Activated T-helper 17 cell treated with anti-CD3 and anti-CD28 coated beads, Interleukin-2, amount 50 U/mL, for 72 hours (primary cell): Measurements from ENCODE around the gene RFFL. TPM values are rescaled to one million over a fixed set of nuclear protein-coding genes. Genes with fewer than 3 reads are reported as not detected.

ENCODE experiments used
- ATAC-seq: fragments of 150-1000 bp; cut with Tn5 transposase; replicated peaks from 2 replicates; pipeline ENCODE4 v1.10.0; 2021; ENCODE audit warnings: mild to moderate bottlenecking, moderate library complexity
- H3K27ac Mint-ChIP-seq: one replicate; pipeline ENCODE4 v1.8.0; 2022; ENCODE audit warnings: mixed read lengths
- H3K27me3 Mint-ChIP-seq: one replicate; pipeline ENCODE4 v1.8.0; 2022; ENCODE audit warnings: mixed read lengths
- H3K36me3 Mint-ChIP-seq: one replicate; pipeline ENCODE4 v1.8.0; 2022; ENCODE audit warnings: low read depth, mild to moderate bottlenecking, mixed read lengths
- H3K4me1 Mint-ChIP-seq: one replicate; pipeline ENCODE4 v1.8.0; 2022; ENCODE audit warnings: mixed read lengths
- H3K4me3 Mint-ChIP-seq: one replicate; pipeline ENCODE4 v1.8.0; 2022; ENCODE audit warnings: mild to moderate bottlenecking, mixed read lengths
- H3K9me3 Mint-ChIP-seq: one replicate; pipeline ENCODE4 v1.8.0; 2022; ENCODE audit warnings: mixed read lengths
- total RNA-seq, 2 donors: library from RNA; stranded (reverse); gene quantifications; one replicate each; pipeline ENCODE4 v1.2.3, GENCODE V29; 2022

RFFL gene
- total RNA-seq, 2 donors from 2014 or later = 32.9 to 51.1 TPM

GRCh38 chr17:35087731-35088355, 24.3 kb upstream of the RFFL start:
- H3K36me3 Mint-ChIP-seq = peaks cover 33% of the 10 kb centered on the region
- H3K4me3 Mint-ChIP-seq = peak overlapping the region; percentile 98
- ATAC-seq = peak; percentile 5
- H3K9me3 Mint-ChIP-seq = no peaks in the 10 kb centered on the region
- no peaks in the 10 kb centered on the region for H3K27me3 Mint-ChIP-seq
- H3K4me1 Mint-ChIP-seq = peaks cover 25% of the 10 kb centered on the region
- H3K27ac Mint-ChIP-seq = peak overlapping the region; percentile 96

- Mint-ChIP-seq H3K27ac (peak overlapping the region; percentile 96), H3K27me3 (no peaks in the 10 kb centered on the region), H3K4me1 (peaks cover 32% of the 10 kb centered on the region), H3K36me3 (peaks cover 33% of the 10 kb centered on the region), H3K9me3 (no peaks in the 10 kb centered on the region), H3K4me3 (peak overlapping the region; percentile 98)
- no peak for ATAC-seq
Observed at GRCh38 chr17:35086931-35087573, 23.5 kb upstream of the RFFL start.

GRCh38 chr17:35086164-35086563, 22.7 kb upstream of the RFFL start:
- Mint-ChIP-seq H3K4me1 (peaks cover 37% of the 10 kb centered on the region), H3K27ac (peak overlapping the region; percentile 96), H3K36me3 (peaks cover 33% of the 10 kb centered on the region), H3K4me3 (peak overlapping the region; percentile 98), H3K27me3 (no peaks in the 10 kb centered on the region), H3K9me3 (no peaks in the 10 kb centered on the region)
- no peak for ATAC-seq

GRCh38 chr17:35084987-35085386, 21.5 kb upstream of the RFFL start:
- no peaks in the 10 kb centered on the region for H3K27me3 Mint-ChIP-seq
- H3K4me1 Mint-ChIP-seq = peaks cover 49% of the 10 kb centered on the region
- peak; percentile 19 for ATAC-seq
- no peaks in the 10 kb centered on the region for H3K9me3 Mint-ChIP-seq
- peaks cover 42% of the 10 kb centered on the region for H3K36me3 Mint-ChIP-seq
- peak overlapping the region; percentile 98 for H3K4me3 Mint-ChIP-seq
- peak overlapping the region; percentile 80 for H3K27ac Mint-ChIP-seq

- Mint-ChIP-seq H3K4me3 (peak overlapping the region; percentile 98), H3K27ac (peak overlapping the region; percentile 73), H3K36me3 (peaks cover 44% of the 10 kb centered on the region), H3K27me3 (no peaks in the 10 kb centered on the region), H3K4me1 (peaks cover 56% of the 10 kb centered on the region), H3K9me3 (no peaks in the 10 kb centered on the region)
- no peak for ATAC-seq
Observed at GRCh38 chr17:35083071-35083470, 19.6 kb upstream of the RFFL start.

GRCh38 chr17:35082073-35082657, 18.7 kb upstream of the RFFL start:
- H3K27me3 Mint-ChIP-seq = no peaks in the 10 kb centered on the region
- peaks cover 56% of the 10 kb centered on the region for H3K4me1 Mint-ChIP-seq
- peaks cover 37% of the 10 kb centered on the region for H3K36me3 Mint-ChIP-seq
- ATAC-seq = peak; percentile 63
- no peaks in the 10 kb centered on the region for H3K9me3 Mint-ChIP-seq
- peak overlapping the region; percentile 73 for H3K27ac Mint-ChIP-seq
- H3K4me3 Mint-ChIP-seq = peak overlapping the region; percentile 98

- Mint-ChIP-seq H3K9me3 (no peaks in the 10 kb centered on the region), H3K27ac (peak overlapping the region; percentile 84), H3K27me3 (no peaks in the 10 kb centered on the region), H3K4me3 (peak overlapping the region; percentile 98), H3K4me1 (peaks cover 52% of the 10 kb centered on the region), H3K36me3 (peaks cover 33% of the 10 kb centered on the region)
- no peak for ATAC-seq
Observed at GRCh38 chr17:35081638-35082037, 18.1 kb upstream of the RFFL start.

- H3K36me3 Mint-ChIP-seq = peaks cover 25% of the 10 kb centered on the region
- H3K4me1 Mint-ChIP-seq = peaks cover 44% of the 10 kb centered on the region
- ATAC-seq = peak; percentile 61
- no peaks in the 10 kb centered on the region for H3K27me3 Mint-ChIP-seq
- peak overlapping the region; percentile 98 for H3K4me3 Mint-ChIP-seq
- peak overlapping the region; percentile 84 for H3K27ac Mint-ChIP-seq
- H3K9me3 Mint-ChIP-seq = no peaks in the 10 kb centered on the region
Observed at GRCh38 chr17:35080536-35080935, 17.0 kb upstream of the RFFL start.

- Mint-ChIP-seq H3K4me3 (peak overlapping the region; percentile 98), H3K27ac (peak overlapping the region; percentile 84), H3K36me3 (peaks cover 20% of the 10 kb centered on the region)
Observed at GRCh38 chr17:35079547-35080423, 16.3 kb upstream of the RFFL start.

GRCh38 chr17:35076874-35077273, 13.4 kb upstream of the RFFL start:
- Mint-ChIP-seq H3K27ac (no peak overlapping the region), H3K27me3 (no peaks in the 10 kb centered on the region), H3K9me3 (no peaks in the 10 kb centered on the region), H3K4me1 (peaks cover 47% of the 10 kb centered on the region), H3K36me3 (peaks cover 35% of the 10 kb centered on the region), H3K4me3 (no peak overlapping the region)
- ATAC-seq = no peak

More at GRCh38 chr17:35079547-35080423, 16.3 kb upstream of the RFFL start:
- no peaks in the 10 kb centered on the region for H3K9me3 Mint-ChIP-seq
- peaks cover 42% of the 10 kb centered on the region for H3K4me1 Mint-ChIP-seq
- no peak for ATAC-seq
- no peaks in the 10 kb centered on the region for H3K27me3 Mint-ChIP-seq

GRCh38 chr17:35074711-35075707, 11.5 kb upstream of the RFFL start:
- Mint-ChIP-seq H3K27ac (peak overlapping the region; percentile 86), H3K27me3 (no peaks in the 10 kb centered on the region), H3K4me1 (peaks cover 33% of the 10 kb centered on the region), H3K36me3 (peaks cover 37% of the 10 kb centered on the region), H3K9me3 (no peaks in the 10 kb centered on the region), H3K4me3 (peak overlapping the region; percentile 75)
- no peak for ATAC-seq

GRCh38 chr17:35073991-35074627, 10.6 kb upstream of the RFFL start:
- ATAC-seq = peak; percentile 71
- H3K4me1 Mint-ChIP-seq = peaks cover 32% of the 10 kb centered on the region
- H3K36me3 Mint-ChIP-seq = peaks cover 36% of the 10 kb centered on the region
- peak overlapping the region; percentile 75 for H3K4me3 Mint-ChIP-seq
- no peaks in the 10 kb centered on the region for H3K9me3 Mint-ChIP-seq
- H3K27me3 Mint-ChIP-seq = no peaks in the 10 kb centered on the region
- peak overlapping the region; percentile 86 for H3K27ac Mint-ChIP-seq

- no peaks in the 10 kb centered on the region for H3K27me3 Mint-ChIP-seq
- peak overlapping the region; percentile 75 for H3K4me3 Mint-ChIP-seq
- H3K27ac Mint-ChIP-seq = peak overlapping the region; percentile 86
- H3K9me3 Mint-ChIP-seq = no peaks in the 10 kb centered on the region
- peaks cover 37% of the 10 kb centered on the region for H3K4me1 Mint-ChIP-seq
- peaks cover 45% of the 10 kb centered on the region for H3K36me3 Mint-ChIP-seq
- ATAC-seq = peak; percentile 78
Observed at GRCh38 chr17:35073183-35073790, 9.8 kb upstream of the RFFL start.
